Hepatocyte (in vitro differentiated cells): ENCODE results near the gene KCNAB3. TPM values are rescaled to one million over a fixed set of nuclear protein-coding genes. Genes with fewer than 3 reads are reported as not detected.
A peak's percentile ranks its signal among the peaks of the same experiment; 100 is the strongest.

Experiments used
- DNase-seq: peaks from one replicate; pipeline ENCODE4 v3.0.0-alpha.2; 2016; ENCODE audit warnings: low spot score
- H2AFZ ChIP-seq: fragments of 200-600 bp; sonication (generic); 2 replicates; pipeline ENCODE4 v1.6.0; 2016; ENCODE audit warnings: antibody characterized with exemption, mild to moderate bottlenecking
- H3K27ac ChIP-seq: fragments of 200-600 bp; sonication (generic); 2 replicates; pipeline ENCODE4 v1.5.1; 2016; ENCODE audit warnings: mild to moderate bottlenecking
- H3K27me3 ChIP-seq: fragments of 200-600 bp; sonication (generic); 2 replicates; pipeline ENCODE4 v1.6.1; 2016
- H3K36me3 ChIP-seq: fragments of 200-600 bp; sonication (generic); replicated peaks from 2 replicates; pipeline ENCODE4 v1.5.1; 2016; ENCODE audit warnings: low read depth; ENCODE audit not compliant: insufficient read depth
- H3K4me1 ChIP-seq: fragments of 200-600 bp; sonication (generic); 2 replicates; pipeline ENCODE4 v1.5.1; 2016; ENCODE audit warnings: mild to moderate bottlenecking, moderate library complexity; ENCODE audit not compliant: insufficient read depth
- H3K4me2 ChIP-seq: fragments of 200-600 bp; sonication (generic); 2 replicates; pipeline ENCODE4 v1.6.0; 2016
- H3K4me3 ChIP-seq: fragments of 200-600 bp; sonication (generic); 2 replicates; pipeline ENCODE4 v1.5.1; 2016; ENCODE audit warnings: mild to moderate bottlenecking
- H3K79me2 ChIP-seq: fragments of 200-600 bp; sonication (generic); 2 replicates; pipeline ENCODE4 v1.6.0; 2017; ENCODE audit warnings: mild to moderate bottlenecking
- H3K9me2 ChIP-seq: fragments of 200-600 bp; sonication (generic); replicated peaks from 2 replicates; pipeline ENCODE4 v1.6.0; 2017; ENCODE audit warnings: mild to moderate bottlenecking; ENCODE audit not compliant: insufficient read depth
- H3K9me3 ChIP-seq: fragments of 200-600 bp; sonication (generic); 2 replicates; pipeline ENCODE4 v1.5.1; 2016; ENCODE audit warnings: low read depth, mild to moderate bottlenecking
- H4K20me1 ChIP-seq: fragments of 200-600 bp; sonication (generic); 2 replicates; pipeline ENCODE4 v1.6.0; 2016; ENCODE audit warnings: mild to moderate bottlenecking; ENCODE audit not compliant: insufficient read depth, poor library complexity, severe bottlenecking
- CTCF ChIP-seq: fragments of 200-600 bp; sonication (generic); IDR thresholded peaks from 2 replicates; pipeline ENCODE4 v1.5.1; 2016; ENCODE audit warnings: antibody characterized with exemption, mild to moderate bottlenecking; ENCODE audit not compliant: poor library complexity
- EZH2 ChIP-seq: fragments of 200-600 bp; sonication (generic); IDR thresholded peaks from 2 replicates; pipeline ENCODE4 v1.6.1; 2016; ENCODE audit warnings: antibody characterized with exemption, mild to moderate bottlenecking, borderline replicate concordance
- EZH2phosphoT487 ChIP-seq: fragments of 200-600 bp; sonication (generic); IDR thresholded peaks from one replicate; pipeline ENCODE4 v1.6.1; 2018; ENCODE audit warnings: antibody characterized with exemption, mild to moderate bottlenecking, low read depth, moderate library complexity; ENCODE audit not compliant: unreplicated experiment, severe bottlenecking
- WGBS: methylation state at CpG from one replicate; pipeline ENCODE4 v1.1.6; 2016; ENCODE audit warnings: low lambda C conversion rate; ENCODE audit errors: missing lambda C conversion rate; 5-methylcytosine and 5-hydroxymethylcytosine counted together
- polyA plus RNA-seq: library from polyadenylated mRNA; unstranded; fragments of >200 nt; fragmentation: Nextera tagmentation; extraction: Ambion mirVana; gene quantifications from 2 replicates; pipeline ENCODE4 v1.2.1, GENCODE V29; 2016
- total RNA-seq: library from RNA; depleted of rRNA; stranded (reverse); fragments of >200 nt; gene quantifications from 2 replicates; pipeline ENCODE4 v1.2.3, GENCODE V29; 2014

The KCNAB3 gene
- total and polyA plus RNA-seq, 2 experiments from 2014 or later: 1.8 TPM

DNA sequence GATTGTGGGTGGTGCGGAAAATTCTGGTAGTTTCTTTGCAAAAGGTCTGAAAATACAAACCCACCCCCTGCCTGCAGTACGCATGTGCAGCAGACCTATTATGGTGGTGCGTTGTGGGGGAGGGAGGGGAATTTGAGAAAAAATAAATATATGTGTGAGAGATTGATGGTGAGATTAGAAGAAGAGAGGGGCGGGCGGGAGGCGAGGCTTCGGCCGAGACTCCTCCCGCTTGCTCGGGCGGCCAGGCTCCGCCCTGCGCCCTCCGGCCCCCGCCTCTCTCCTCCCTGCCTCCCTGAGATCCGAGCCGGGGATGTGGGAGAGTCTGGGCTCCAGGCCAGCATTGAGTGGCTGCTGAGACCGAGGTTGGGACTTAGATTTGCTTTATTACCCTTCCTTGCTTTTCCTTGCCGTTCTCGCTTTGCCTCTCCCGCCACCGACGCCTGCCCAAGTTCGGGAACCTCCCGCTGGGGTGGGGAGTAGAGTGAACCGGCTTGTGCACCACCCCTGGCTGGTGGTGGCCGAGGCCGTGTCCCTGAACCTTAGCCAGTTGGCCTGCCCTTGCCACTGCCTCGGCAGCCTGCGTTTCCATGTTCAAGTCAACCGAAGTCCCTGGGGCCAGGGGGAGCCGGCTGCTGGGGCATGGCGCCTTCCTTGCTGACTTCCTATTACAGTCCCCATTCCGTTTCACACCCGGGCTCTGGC, 42.0 kb downstream of the KCNAB3 start:
- Histone ChIP-seq H3K9me2 (no peaks in the 10 kb centered on the region), H2AFZ (no peak overlapping the region), H3K27me3 (no peaks in the 10 kb centered on the region), H3K79me2 (peaks cover 56% of the 10 kb centered on the region), H3K36me3 (no peaks in the 10 kb centered on the region), H3K27ac (peak overlapping the region; percentile 97), H4K20me1 (peaks cover 7% of the 10 kb centered on the region), H3K9me3 (no peaks in the 10 kb centered on the region), H3K4me1 (peaks cover 33% of the 10 kb centered on the region), H3K4me3 (peak overlapping the region; percentile 75), H3K4me2 (peak overlapping the region; percentile 96)
- no peak for TF ChIP-seq EZH2phosphoT487
- no peak for TF ChIP-seq CTCF
- TF ChIP-seq EZH2: no peak
- peak; percentile 97 for DNase-seq
- 2% methylated on average over 31 of the region's 35 CpGs for WGBS

DNA sequence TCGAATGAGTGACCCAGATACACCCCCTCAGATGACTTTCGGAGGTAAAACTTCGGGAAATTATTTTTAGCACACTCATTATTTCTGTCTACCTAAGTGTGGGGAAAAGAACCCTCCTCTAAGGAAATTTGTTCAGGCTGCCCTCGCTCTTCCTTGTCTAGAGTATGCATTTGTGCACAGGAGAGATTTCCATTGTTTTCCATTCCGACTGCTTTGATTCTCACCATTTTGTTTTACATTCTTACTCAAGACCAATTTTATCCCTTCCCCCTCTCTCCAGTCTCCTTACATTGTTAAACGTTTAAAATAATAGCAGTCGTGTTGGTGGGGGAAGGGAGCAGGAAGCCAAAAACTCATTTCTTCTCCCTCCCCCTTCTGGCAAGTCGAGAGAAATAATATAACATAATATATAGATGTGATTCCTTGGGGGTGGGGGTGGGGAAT, 42.6 kb downstream of the KCNAB3 start:
- Histone ChIP-seq H3K27ac (peak overlapping the region; percentile 97), H3K27me3 (no peaks in the 10 kb centered on the region), H3K79me2 (peaks cover 54% of the 10 kb centered on the region), H3K4me3 (peak overlapping the region; percentile 75), H3K9me2 (no peaks in the 10 kb centered on the region), H2AFZ (no peak overlapping the region), H3K4me1 (peaks cover 39% of the 10 kb centered on the region), H3K36me3 (no peaks in the 10 kb centered on the region), H4K20me1 (peaks cover 7% of the 10 kb centered on the region), H3K9me3 (no peaks in the 10 kb centered on the region), H3K4me2 (peak overlapping the region; percentile 96)
- TF ChIP-seq EZH2: no peak
- TF ChIP-seq EZH2phosphoT487: no peak
- no peak for TF ChIP-seq CTCF
- 4% methylated on average over 8 of the region's 8 CpGs for WGBS
- DNase-seq: no peak

DNA sequence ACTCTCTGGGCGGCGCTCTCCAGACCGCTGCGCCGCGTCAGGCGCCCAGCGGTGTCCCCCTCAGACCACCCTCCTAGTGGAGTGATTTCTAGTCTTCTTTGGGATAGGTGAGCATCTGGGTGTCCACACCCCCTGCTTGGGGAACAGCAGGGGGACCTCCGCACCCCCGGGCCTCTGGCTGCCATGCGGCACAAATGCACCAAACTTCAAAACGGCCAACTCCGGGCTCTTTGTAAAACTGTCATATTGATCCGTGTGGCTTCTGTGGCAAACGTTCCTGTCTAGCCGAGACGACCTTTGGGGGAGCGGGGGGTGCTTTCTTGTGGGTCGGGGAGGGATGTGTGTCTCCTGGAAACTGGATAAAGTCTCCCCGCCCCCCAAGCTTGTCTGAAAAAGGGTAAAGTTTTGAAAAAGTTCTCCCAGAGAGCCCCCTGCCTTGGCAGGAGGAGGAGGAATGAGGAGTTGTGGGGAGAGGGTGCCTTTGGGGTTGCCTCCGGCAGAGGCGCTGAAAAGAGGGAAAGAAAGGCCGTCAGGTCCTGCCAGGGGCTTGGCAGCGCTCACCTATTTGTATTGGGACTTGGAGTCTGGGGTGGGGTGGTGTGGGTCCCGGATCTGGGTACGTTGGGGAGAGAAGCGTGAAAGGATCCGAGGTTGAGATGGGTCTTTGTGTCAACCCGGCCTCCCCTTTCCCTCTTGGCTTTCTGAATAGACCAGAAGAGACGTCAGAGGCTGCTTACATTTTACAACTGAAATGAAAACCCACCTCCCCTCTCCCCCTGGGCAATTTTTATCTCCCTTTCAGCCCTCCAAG, 43.2 kb downstream of the KCNAB3 start:
- 4% methylated on average over 27 of the region's 30 CpGs for whole genome bisulfite sequencing
- TF ChIP-seq CTCF: no peak
- TF ChIP-seq EZH2: no peak
- TF ChIP-seq EZH2phosphoT487: no peak
- H3K79me2 ChIP-seq: peaks cover 47% of the 10 kb centered on the region
- DNase-seq: peak; percentile 64
- H3K36me3 ChIP-seq: no peaks in the 10 kb centered on the region
- no peak overlapping the region for H2AFZ ChIP-seq
- H3K4me1 ChIP-seq: peaks cover 45% of the 10 kb centered on the region
- no peaks in the 10 kb centered on the region for H3K9me3 ChIP-seq
- no peaks in the 10 kb centered on the region for H3K27me3 ChIP-seq
- peaks cover 7% of the 10 kb centered on the region for H4K20me1 ChIP-seq
- H3K9me2 ChIP-seq: no peaks in the 10 kb centered on the region
- peak overlapping the region; percentile 96 for H3K4me2 ChIP-seq
- H3K4me3 ChIP-seq: peak overlapping the region; percentile 75
- H3K27ac ChIP-seq: peak overlapping the region; percentile 97
